Caki2 (cell line): ENCODE data around the gene SCN5A. TPM values are rescaled to one million over a fixed set of nuclear protein-coding genes. Genes with fewer than 3 reads are reported as not detected.

Experiments
- DNase-seq: peaks from one replicate; pipeline ENCODE4 v3.0.0-alpha.2; 2015; ENCODE audit warnings: low read depth
- in situ Hi-C: cut with HindIII; loops from 2 replicates; pipeline ENCODE4 v1.10.0; 2016; ENCODE audit warnings: low sequenced_read_pairs, low pct_unique_long_range_greater_than_20kb, mixed read lengths
- total RNA-seq: library from RNA; depleted of rRNA; stranded (reverse); fragments of >200 nt; shearing (Covaris generic); gene quantifications from 2 replicates; pipeline ENCODE4 v1.2.3, GENCODE V29; 2014; ENCODE audit warnings: low replicate concordance

The SCN5A gene
- total RNA-seq, 1 experiment from 2014 or later, result not detected

- no peak for DNase-seq
These were observed 61.0 kb downstream of the SCN5A start for GRCh38 chr3:38588371-38588971.

DNA sequence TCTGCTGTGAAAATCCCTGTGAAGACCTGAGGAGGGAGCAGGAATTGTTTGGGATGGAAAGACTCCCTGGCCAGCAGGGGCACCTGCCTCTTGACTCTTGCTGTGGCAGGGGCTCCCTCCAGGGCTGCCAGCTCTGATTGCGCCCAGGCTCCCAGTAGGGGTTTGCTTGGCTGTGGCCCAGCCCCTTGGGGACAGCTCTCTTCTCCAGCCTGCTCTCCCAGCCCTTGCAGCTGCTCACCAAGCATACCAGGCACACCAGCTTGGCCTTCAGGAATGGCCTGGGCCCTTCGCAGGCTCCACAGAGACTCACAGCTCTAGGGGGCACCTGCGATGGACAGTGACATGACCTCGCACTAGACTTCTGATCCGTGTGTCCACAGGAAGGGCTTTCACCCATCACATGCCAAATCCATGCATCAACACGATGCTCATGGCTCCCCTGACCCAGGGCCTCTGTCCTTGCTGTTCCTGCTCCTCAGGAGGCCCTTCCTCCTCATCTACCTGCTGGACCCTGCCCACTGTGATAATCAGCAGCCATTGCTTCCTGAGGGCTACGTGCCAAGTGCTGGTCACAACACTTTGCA is 61.8 kb downstream of the SCN5A start:
- in situ Hi-C loops, result no loop called here
- no peak for DNase-seq

More at GRCh38 chr3:38588371-38588971, 61.0 kb downstream of the SCN5A start:
- in situ Hi-C loops, result no loop called here

DNA sequence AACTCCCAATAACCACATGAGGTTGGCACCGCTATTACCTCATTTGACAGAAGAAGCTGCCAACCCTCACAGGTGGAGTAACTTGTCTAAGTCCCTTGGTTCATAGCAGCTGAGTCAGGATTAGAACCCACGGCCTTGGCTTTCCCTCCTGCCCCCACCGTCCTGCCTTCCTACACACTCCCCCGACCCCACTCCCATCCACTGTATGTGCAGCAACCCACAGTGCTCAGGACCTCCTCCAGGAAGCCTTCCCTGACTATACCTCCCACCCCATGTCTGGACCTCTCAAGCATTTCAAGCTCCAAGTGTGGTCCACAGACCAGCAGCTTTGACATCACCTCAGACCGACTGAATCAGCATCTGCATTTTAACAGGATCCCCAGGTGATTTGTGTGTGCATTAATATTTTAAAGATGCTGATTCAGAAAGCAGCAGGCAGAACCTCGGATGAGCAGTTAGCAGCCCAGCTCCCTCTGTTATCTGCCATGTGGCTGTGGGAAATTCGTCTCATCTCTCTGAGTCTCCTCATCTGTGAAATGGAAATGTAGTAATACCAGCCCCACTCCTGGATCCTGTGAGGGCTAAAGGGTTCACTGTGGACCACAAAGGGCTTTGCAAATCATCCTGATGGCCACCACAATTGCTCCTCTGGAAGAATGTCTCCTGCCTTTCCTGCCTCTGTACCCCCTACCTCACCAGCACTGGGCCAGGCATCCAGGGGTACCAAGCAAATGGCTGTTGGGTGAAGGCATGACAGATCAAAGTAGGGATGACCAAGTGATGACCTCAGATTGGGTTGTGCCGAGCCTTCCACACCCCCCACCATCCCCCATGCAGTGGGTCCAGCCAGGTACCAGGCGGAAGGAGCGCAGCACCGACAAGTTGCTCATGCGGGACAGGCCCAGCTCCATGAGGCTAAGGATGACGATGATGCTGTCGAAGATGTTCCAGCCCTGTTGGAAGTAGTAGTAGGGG is 62.7 kb downstream of the SCN5A start:
- no peak for DNase-seq
- in situ Hi-C loops, result no loop called here

DNA sequence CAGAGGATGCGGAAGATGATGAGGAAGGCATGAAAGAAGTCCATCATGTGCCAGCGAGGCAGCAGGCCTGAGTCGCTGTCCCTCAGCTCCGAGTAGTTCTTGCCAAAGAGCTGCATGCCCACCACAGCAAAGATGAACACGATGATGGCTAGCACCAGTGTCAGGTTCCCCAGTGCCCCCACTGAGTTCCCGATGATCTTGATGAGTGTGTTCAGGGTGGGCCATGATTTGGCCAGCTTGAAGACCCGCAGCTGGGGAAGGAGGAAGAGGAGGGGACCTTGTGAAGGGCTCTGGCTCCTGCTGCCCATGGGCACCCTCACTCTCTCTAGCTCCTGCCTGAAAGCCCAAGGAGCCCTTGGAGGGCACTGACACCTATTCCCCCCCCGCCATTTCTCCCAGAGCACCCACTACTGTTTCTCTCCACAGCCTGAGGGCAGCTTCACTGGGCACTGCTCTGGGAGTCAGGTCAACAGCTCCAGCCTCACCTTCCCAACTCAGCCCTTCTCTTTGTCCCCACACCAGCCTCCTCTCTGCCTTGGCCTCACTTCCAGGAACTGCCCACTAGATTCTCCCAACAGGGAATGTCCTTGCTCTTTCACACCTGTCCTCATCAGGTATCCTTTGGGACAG is 63.6 kb downstream of the SCN5A start:
- DNase-seq, result no peak
- in situ Hi-C loops, result no loop called here

- DNase-seq, result no peak
- in situ Hi-C loops, result no loop called here
These were observed 65.8 kb downstream of the SCN5A start for GRCh38 chr3:38583688-38584087.

DNA sequence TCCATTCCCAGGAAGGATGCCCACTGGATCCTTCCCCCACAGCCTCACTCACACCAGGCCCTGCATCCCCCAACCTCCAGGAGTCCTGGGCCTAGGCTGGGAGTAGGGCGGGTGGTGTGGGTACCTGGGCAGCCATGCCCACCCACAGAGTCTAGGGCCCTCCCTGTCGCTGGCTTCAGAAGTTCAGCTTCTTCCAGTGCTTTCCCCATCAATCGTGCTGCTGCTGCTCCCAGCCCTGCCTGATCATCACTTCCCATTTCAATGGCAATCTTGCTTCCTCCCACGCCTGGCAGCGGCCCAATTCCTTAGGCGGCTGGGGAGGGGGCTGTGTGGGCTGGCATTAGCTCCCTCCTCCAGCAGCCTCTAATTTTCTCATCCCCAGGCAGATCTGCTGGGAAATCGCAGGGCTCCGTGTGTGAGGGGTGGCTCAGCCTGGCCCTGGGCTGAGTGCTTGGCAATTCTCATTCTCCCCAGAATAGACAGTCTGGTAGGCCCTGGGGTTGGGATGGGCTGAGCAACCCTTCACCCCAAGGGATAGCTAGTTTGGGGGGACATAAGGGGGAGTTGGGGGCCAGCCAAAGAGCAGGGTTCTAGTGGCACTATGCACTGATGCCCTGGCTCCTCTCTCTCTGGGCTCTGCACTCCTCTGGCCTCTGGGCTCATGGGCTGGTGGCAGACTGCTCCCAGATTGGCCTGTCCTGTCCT is 66.4 kb downstream of the SCN5A start:
- no peak for DNase-seq
- in situ Hi-C loops, result no loop called here

DNA sequence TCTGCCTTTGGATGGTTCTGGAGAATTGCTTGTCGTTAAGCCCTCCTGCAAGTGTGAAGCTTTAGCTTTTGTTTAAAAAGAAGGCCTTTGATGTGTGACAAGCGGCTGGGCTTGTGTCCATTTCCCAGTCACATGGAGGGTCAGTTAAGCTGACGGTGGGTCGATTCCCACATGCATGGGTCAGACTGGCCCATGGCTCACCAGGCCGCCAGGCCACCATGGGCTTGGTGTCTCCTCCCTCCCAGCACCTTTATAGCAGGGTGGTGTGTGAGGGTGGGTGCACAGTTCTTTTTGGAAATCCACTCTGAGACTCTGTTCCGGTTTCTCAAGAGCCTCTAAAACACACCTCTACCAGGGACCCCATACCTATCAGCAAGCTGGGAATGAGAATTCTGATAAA is 67.2 kb downstream of the SCN5A start:
- DNase-seq, result no peak
- in situ Hi-C loops, result no loop called here

GRCh38 chr3:38581774-38582173 is 67.7 kb downstream of the SCN5A start:
- in situ Hi-C loops, result no loop called here
- no peak for DNase-seq

GRCh38 chr3:38580450-38581382 is 68.8 kb downstream of the SCN5A start:
- in situ Hi-C loops, result no loop called here
- no peak for DNase-seq

DNA sequence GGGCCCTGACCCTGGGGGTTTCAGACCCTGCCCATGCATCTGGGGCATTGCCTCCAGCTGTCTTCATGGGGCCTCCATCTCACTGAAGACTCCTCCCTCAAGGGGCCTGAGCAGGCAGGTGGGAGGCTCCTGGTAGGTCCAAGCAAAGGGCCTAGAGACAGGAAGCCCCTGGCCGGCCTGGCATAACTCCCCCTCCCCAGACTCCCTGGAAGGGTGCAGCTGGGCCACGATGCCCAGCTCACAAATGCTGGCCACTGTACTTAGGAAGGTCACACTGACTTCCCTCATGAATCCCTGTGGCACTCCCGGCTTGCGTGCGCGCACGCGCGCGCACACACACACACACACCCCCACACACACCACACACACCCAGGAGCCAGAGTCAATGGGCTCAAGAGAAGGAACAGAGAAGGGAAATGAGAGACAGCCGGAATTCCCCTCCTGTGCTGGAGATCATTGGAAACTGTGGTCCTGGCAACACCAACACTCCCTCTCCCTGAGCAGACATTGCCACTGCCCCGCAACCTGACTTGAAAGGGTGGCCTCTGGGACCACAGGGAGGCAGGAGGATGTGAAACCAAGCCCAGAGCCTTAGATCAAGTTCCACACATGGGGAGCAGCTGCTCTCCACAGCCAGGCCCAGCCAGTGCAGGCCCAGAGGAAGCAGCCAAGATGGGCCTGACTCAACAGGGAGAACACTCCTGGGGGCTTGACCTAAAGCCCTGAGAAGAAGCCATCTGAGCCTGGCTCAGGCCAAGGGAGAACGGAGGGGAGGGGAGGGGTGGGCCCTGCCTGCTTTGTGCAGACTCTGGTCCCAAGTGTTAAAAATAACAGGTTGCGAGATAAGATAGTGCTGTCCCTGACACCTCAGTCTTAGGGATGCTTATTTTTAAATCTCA is 69.7 kb downstream of the SCN5A start:
- DNase-seq, result no peak
- in situ Hi-C loops, result no loop called here

GRCh38 chr3:38579141-38579540 is 70.3 kb downstream of the SCN5A start:
- in situ Hi-C loops, result no loop called here
- no peak for DNase-seq

DNA sequence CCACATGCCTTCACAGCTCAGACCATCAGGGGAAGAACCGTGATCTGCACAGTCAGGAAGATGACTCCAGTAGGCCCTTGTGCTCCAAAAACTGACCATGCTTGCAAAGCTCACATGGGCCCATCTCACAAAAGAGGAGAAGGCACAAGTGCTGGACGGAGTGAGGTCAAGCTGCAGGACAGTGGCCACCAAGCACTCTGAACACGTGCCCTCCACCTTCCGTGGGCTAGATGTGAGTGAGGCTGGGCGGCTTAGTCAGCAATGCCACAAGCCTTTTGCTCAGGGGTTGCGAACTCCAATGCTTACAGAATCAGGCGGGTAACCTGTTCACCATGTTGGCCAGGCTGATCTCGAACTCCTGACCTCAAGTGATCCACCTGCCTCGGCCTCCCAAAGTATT is 70.9 kb downstream of the SCN5A start:
- no peak for DNase-seq
- in situ Hi-C loops, result no loop called here

GRCh38 chr3:38578081-38578475 is 71.4 kb downstream of the SCN5A start:
- in situ Hi-C loops, result no loop called here
- no peak for DNase-seq

GRCh38 chr3:38577371-38578080 is 72.0 kb downstream of the SCN5A start:
- DNase-seq, result no peak
- in situ Hi-C loops, result no loop called here

- DNase-seq, result no peak
- in situ Hi-C loops, result no loop called here
These were observed 72.7 kb downstream of the SCN5A start for GRCh38 chr3:38576526-38577370.
